ENCODE measurements around the gene PHLPP1. TPM values are rescaled to one million over a fixed set of nuclear protein-coding genes. Genes with fewer than 3 reads are reported as not detected.
A peak's percentile ranks its signal among the peaks of the same experiment; 100 is the strongest.

The PHLPP1 gene
- total RNA-seq, 1 donor = 7.2 TPM

DNA sequence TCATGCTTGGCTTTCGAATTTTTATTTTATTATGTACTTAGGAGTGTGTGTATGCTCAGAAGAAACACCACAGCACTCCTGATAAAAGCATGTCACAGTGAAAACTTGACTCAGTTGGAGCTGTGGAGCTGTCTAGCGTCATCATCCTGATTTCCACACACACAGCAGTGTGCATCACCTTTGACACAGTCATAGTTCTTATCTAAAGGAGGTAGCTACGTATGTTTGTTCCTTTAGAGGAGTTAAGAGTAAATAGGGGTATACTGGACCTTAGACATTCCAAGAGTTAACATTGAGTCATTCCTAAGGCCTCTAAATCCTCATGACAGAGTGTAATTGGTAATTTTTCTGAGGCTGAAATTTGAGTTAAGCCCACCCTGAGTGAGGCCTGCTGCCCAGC, 96.9 kb downstream of the PHLPP1 start:
- H3K4me3 ChIP-seq (ENCODE audit: low read depth, low read length) = no peak overlapping the region
- TF ChIP-seq, protein P1, sequence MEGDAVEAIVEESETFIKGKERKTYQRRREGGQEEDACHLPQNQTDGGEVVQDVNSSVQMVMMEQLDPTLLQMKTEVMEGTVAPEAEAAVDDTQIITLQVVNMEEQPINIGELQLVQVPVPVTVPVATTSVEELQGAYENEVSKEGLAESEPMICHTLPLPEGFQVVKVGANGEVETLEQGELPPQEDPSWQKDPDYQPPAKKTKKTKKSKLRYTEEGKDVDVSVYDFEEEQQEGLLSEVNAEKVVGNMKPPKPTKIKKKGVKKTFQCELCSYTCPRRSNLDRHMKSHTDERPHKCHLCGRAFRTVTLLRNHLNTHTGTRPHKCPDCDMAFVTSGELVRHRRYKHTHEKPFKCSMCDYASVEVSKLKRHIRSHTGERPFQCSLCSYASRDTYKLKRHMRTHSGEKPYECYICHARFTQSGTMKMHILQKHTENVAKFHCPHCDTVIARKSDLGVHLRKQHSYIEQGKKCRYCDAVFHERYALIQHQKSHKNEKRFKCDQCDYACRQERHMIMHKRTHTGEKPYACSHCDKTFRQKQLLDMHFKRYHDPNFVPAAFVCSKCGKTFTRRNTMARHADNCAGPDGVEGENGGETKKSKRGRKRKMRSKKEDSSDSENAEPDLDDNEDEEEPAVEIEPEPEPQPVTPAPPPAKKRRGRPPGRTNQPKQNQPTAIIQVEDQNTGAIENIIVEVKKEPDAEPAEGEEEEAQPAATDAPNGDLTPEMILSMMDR (IDR thresholded peaks at IDR 0.05; ENCODE audit: insufficient read depth, low read length) = no peak
- no peak for DNase-seq (ENCODE audit: low read depth)

GRCh38 chr18:62812876-62813275, 97.5 kb downstream of the PHLPP1 start:
- DNase-seq (ENCODE audit: low read depth) = no peak
- TF ChIP-seq, protein P1 (IDR thresholded peaks at IDR 0.05; ENCODE audit: insufficient read depth, low read length) = no peak
- H3K4me3 ChIP-seq (ENCODE audit: low read depth, low read length) = no peak overlapping the region

DNA sequence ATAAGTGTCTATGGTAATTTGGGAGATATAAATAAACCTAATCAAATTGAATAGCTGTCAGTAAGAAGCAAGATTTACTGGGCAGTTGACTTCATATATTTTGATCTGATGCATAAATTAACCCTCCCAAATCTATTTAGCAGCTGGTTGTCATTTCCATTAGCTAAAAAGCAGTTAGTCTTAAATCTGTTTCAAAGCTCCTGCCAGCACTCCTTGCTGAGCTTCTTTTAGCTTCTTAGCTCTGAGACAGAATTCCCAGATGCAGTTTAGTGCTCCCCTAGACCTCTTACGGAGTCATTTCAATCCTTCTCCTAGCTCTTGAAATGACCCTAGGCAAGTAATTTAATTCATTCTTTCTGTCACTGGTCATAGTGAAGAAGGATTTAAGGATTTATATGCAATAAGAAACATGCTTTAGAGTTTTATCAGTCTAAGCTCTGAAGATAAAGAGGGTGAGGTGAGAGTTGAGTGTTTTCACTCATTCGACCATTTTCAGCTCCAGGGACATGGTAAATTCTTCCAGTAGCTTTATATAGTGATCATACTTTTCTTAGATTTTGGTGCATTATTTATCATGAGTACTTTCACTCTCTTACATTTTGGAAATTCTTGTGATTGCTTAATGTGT, 98.9 kb downstream of the PHLPP1 start:
- H3K4me3 ChIP-seq (ENCODE audit: low read depth, low read length) = no peak overlapping the region
- peak; percentile 25 for DNase-seq (ENCODE audit: low read depth)
- TF ChIP-seq, protein P1 (IDR thresholded peaks at IDR 0.05; ENCODE audit: insufficient read depth, low read length) = no peak

DNA sequence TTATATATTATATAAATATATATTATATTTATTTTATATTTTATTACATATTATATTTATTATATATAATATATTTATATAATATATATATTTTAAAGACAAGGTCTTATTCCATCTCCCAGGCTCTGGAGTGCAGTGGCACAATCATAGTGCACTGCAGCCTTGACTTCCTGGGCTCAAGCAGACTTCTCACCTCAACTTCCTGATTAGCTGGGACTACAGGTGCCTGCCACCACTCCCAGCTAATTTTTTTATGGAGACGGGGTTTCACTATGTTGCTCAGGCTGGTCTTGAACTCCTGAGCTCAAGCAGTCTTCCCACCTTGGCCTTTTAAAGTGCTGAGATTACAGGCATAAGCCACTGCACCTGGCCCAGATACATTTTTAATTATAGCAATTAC, 110.0 kb downstream of the PHLPP1 start:
- H3K4me3 ChIP-seq (ENCODE audit: low read depth, low read length) = no peak overlapping the region
- no peak for DNase-seq (ENCODE audit: low read depth)
- TF ChIP-seq, protein P1 (IDR thresholded peaks at IDR 0.05; ENCODE audit: insufficient read depth, low read length) = no peak

DNA sequence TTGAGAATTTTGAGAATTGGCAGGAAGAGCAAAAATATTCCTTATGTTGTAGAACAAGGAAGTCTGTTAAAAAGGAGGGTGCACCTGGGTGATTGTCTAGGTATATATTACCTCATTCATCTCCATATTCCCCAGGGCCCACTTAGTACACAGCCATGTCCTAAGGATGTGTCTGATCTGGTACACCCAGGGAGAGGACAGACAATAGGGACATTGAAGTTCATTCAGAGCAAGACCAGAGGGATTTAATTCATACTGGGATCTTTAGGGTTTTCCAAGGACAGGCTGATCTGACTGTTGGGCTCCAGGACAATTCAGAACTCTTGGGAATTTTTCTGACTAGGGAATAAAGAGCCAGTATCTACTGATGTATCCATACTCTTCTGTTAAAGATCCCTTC, 112.1 kb downstream of the PHLPP1 start:
- H3K4me3 ChIP-seq (ENCODE audit: low read depth, low read length) = no peak overlapping the region
- DNase-seq (ENCODE audit: low read depth) = no peak
- TF ChIP-seq, protein P1 (IDR thresholded peaks at IDR 0.05; ENCODE audit: insufficient read depth, low read length) = no peak

GRCh38 chr18:62828091-62828640, 112.8 kb downstream of the PHLPP1 start:
- H3K4me3 ChIP-seq (ENCODE audit: low read depth, low read length) = no peak overlapping the region
- TF ChIP-seq, protein P1 (IDR thresholded peaks at IDR 0.05; ENCODE audit: insufficient read depth, low read length) = no peak
- DNase-seq (ENCODE audit: low read depth) = peak; percentile 15

DNA sequence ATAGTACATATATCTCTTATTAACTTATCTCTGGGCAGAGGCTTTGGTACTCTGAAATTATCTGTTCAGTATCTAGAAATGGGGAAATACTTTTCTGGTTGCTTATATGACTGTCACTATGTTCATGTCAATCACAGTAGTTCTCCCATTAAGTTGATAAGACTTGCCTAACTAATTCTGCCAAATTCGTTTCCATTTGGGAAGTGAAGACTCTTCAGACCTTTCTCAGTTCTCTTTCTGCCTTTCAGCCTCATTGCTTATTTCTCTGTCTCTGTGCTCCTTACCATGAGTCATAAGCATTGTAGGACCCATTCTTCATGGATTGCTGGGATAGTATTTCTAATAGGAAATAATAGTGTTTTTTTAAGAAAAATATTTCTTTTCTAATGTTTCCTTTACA, 113.5 kb downstream of the PHLPP1 start:
- no peak overlapping the region for H3K4me3 ChIP-seq (ENCODE audit: low read depth, low read length)
- TF ChIP-seq, protein P1 (IDR thresholded peaks at IDR 0.05; ENCODE audit: insufficient read depth, low read length) = no peak
- peak; percentile 6 for DNase-seq (ENCODE audit: low read depth)
